Amniotic stem cell (primary cell): ENCODE measurements around the gene METTL8.
A peak's percentile ranks its signal among the peaks of the same experiment; 100 is the strongest.
"Not testable (repeated sequence)": the region's sequence is repeated elsewhere in the genome, so short reads cannot be mapped to it uniquely, and the experiment has no call there.

Source experiments
- DNase-seq: peaks from one replicate; lab custom pipeline; 2025; lab: John Stamatoyannopoulos, UW

The METTL8 gene

GRCh38 chr2:171311589-171311988, 122.2 kb downstream of the METTL8 start:
- DNase-seq = not testable (repeated sequence)

GRCh38 chr2:171310889-171311288, 122.9 kb downstream of the METTL8 start:
- no peak for DNase-seq

- DNase-seq = no peak
These were observed 124.1 kb downstream of the METTL8 start for GRCh38 chr2:171309455-171310286.

GRCh38 chr2:171308280-171309054, 125.3 kb downstream of the METTL8 start:
- DNase-seq = no peak

GRCh38 chr2:171307560-171307959, 126.2 kb downstream of the METTL8 start:
- DNase-seq = no peak

- peak; percentile 34 for DNase-seq
These were observed 135.8 kb downstream of the METTL8 start for GRCh38 chr2:171297956-171298355.

- DNase-seq = no peak
These were observed 139.2 kb downstream of the METTL8 start for GRCh38 chr2:171294608-171295007.

- no peak for DNase-seq
These were observed 140.1 kb downstream of the METTL8 start for GRCh38 chr2:171293661-171294060.

GRCh38 chr2:171289991-171290390, 143.8 kb downstream of the METTL8 start:
- DNase-seq = peak; percentile 16

- no peak for DNase-seq
These were observed 144.5 kb downstream of the METTL8 start for GRCh38 chr2:171289316-171289715.

- DNase-seq = no peak
These were observed 146.2 kb downstream of the METTL8 start for GRCh38 chr2:171287611-171288010.

GRCh38 chr2:171287036-171287571, 146.7 kb downstream of the METTL8 start:
- no peak for DNase-seq

GRCh38 chr2:171281110-171281509, 152.7 kb downstream of the METTL8 start:
- DNase-seq = no peak

- DNase-seq = no peak
These were observed 153.6 kb downstream of the METTL8 start for GRCh38 chr2:171279983-171280790.

- no peak for DNase-seq
These were observed 159.0 kb downstream of the METTL8 start for GRCh38 chr2:171274757-171275156.

GRCh38 chr2:171271971-171272436, 161.8 kb downstream of the METTL8 start:
- DNase-seq = peak; percentile 77

- no peak for DNase-seq
These were observed 162.4 kb downstream of the METTL8 start for GRCh38 chr2:171271386-171271785.

GRCh38 chr2:171267855-171268629, 165.7 kb downstream of the METTL8 start:
- DNase-seq = no peak
